NCI-H510A (cell line): ENCODE measurements around the gene PARD3.
"Not testable (repeated sequence)": the region's sequence is repeated elsewhere in the genome, so short reads cannot be mapped to it uniquely, and the experiment has no call there.

Source experiments
- DNase-seq: peaks from one replicate; lab custom pipeline; 2025; lab: John Stamatoyannopoulos, UW

PARD3 gene

DNA sequence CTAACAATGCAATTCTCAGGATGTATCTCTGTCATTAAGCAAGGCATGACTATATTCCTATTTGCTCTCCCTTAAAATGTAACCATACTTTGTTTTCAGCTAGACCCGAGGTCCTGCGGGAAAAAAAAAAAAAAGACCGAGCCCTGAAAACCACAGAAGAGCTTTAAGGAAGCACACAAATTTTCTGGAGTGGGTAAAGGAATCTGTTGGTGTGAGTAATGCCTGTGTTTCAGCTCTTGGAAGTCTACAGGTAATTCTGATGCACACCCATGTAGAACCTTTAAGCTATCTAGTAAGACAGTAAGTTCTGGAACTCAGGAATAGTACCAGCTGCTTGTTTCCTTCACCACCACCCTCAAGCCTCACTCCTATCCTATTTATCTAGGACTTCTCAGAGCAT is 351.1 kb downstream of the PARD3 start:
- no peak for DNase-seq

GRCh38 chr10:34462993-34463392 is 352.1 kb downstream of the PARD3 start:
- no peak for DNase-seq

- no peak for DNase-seq
Observed at GRCh38 chr10:34462056-34462455, 353.0 kb downstream of the PARD3 start.

- no peak for DNase-seq
Observed at GRCh38 chr10:34454590-34455261, 360.4 kb downstream of the PARD3 start.

GRCh38 chr10:34449836-34450235 is 365.3 kb downstream of the PARD3 start:
- no peak for DNase-seq

DNA sequence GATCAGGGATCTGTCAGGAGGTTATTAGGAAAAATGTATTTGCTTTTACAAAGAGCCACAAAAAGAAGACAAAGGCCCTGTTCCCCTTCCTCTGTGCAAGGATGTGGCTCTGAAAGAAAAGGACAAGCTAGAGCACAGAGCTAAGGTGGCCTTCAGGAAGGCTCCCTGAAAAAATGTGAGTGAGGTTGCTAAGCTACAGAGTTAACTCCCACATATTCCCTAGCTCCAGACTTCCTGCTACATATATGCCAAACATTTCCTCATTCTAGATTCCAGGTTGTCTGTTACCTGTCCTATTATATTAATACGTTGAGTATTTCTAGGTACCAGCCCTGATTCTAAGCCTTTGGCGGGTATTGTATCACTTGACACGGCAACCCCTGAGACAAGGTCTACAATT is 369.0 kb downstream of the PARD3 start:
- DNase-seq, result no peak

GRCh38 chr10:34444223-34445183 is 370.6 kb downstream of the PARD3 start:
- no peak for DNase-seq

DNA sequence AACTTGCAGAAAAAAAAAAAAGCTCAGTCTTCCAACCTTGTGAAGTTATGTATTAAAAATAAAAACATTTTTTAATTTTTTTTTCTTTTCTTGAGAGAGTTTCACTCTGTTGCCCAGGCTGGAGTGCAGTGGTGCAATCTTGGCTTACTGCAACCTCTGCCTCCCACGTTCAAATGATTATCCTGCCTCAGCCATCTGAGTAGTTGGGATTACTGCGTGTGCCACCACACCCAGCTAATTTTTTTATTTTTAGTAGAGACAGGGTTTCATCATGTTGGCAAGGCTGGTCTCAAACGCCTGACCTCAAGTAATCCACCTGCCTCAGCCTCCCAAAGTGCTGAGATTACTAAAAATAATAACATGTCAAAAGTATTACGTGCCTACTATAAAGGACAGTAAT is 375.7 kb downstream of the PARD3 start:
- DNase-seq, result not testable (repeated sequence)

- DNase-seq, result no peak
Observed at GRCh38 chr10:34438741-34439140, 376.4 kb downstream of the PARD3 start.

DNA sequence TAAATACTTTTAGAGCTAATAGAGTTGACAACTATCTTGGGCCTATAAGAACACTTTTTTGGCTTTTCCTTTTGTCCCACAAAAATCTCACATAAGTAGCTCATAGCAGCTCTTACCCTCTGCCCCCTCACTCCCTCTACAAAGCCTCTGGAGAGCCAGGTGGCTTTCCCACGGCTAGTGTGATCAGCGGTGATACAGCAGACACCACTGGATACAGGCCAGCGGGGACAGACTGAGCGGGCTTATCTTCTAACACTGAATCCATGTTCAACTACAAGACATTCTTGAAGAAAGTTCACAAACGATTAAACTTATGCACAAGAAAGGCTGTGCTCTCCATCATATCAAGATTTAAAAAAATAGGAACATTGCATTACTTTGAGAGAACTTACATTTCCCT is 377.2 kb downstream of the PARD3 start:
- no peak for DNase-seq

GRCh38 chr10:34434119-34434594 is 380.9 kb downstream of the PARD3 start:
- no peak for DNase-seq

DNA sequence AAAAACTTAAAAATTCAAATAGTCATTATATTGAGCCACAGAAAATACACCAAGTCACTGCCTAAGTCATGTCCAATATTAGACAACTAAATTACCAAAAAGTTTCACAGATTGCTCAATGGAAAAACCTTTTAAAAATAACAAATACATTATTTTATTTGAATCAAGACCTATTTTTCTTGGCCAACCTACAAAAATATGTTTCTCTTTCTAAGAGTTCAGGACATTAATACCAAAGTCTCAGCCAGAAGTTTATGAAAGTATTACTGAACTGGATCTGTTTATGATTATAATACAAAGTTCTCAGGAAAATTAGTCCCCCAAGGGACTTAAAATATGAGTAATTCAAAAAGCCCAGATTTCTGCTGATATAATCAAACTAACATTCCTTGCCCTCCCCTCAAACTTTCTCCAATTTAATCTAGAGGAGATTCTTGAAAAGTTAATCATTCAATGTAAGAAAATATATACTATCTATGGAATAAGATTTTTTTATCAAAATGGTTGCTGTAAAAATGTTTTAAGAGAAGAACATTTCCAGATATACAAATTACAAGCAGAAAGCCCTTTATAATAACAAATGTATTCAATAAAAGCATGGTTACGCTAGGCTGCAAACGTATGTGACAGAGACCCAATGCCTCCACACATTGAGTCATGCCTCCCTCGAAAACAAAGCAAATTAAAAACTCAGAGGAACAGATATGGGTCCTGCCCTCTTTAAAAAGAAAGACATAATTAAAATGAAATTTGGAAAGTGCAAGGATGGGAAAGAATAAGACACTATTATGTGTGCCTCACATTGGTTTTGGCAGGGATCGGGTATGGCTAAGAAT is 381.6 kb downstream of the PARD3 start:
- DNase-seq, result no peak

GRCh38 chr10:34432589-34432988 is 382.5 kb downstream of the PARD3 start:
- no peak for DNase-seq

DNA sequence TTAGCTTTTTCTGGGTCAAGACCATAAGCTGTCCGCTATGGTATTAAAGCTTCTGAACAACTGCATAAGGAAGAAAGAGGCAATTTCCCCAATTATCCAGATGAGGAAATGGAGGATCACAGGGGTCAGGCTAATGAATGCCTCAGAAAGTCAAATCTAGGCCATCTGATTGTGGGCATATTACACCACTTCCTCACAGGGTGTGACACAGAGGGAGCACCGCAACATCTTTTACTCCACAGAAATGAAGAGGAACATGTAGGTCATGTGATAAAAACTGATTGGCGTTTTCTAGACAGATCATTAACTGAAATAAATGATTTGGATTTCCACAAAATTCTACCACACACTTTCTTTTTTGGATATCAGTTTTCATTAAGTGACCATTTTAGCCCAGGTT is 384.4 kb downstream of the PARD3 start:
- no peak for DNase-seq

GRCh38 chr10:34428501-34428900 is 386.6 kb downstream of the PARD3 start:
- no peak for DNase-seq

DNA sequence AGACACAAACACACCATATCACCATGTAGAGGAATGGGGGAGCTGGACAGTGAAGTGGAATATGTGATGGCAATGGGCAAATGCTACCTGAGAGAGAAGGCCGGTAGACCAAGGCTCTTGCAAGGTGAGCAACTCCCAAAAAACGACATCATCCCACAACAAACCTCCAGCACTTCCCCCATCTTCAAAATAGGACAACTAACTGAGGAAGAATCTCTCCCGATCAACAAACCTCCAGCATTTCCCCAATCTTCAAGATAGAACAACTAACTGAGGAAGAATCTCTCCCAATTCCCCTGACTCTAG is 387.2 kb downstream of the PARD3 start:
- DNase-seq, result no peak

DNA sequence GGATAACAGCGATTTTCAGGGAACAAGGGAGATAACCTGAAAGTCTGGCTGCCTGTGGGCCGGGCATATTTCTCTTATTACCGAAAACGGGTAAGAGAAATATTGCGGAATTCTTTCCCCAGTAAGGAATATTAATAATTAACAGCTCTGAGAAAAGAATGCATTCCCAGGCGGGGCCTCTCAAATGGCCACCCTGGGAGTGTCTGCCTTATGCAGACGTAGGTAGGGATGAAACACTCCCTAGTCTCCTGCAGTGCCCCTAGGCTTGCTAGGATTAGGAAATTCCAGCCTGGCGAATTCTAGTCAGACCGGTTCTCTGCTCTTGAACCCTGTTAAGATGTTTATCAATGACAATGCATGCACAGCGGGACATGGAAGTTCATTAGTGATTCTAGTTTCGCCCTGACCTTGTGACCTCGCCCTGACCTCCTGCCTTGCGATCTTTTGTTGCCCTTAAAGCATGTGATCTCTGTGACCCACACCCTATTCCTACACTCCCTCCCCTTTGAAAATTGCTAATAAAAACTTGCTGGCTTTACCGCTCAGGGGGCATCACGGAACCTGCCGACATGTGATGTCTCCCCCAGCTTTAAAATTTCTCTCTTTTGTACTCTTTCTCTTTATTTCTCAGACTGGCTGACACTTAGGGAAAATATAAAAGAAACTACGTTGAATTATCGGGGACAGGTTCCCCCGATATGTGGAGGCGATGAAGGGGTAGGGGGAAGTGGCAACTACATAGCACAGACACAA is 387.8 kb downstream of the PARD3 start:
- peak; percentile 25 for DNase-seq

GRCh38 chr10:34426538-34427157 is 388.4 kb downstream of the PARD3 start:
- DNase-seq, result not testable (repeated sequence)

DNA sequence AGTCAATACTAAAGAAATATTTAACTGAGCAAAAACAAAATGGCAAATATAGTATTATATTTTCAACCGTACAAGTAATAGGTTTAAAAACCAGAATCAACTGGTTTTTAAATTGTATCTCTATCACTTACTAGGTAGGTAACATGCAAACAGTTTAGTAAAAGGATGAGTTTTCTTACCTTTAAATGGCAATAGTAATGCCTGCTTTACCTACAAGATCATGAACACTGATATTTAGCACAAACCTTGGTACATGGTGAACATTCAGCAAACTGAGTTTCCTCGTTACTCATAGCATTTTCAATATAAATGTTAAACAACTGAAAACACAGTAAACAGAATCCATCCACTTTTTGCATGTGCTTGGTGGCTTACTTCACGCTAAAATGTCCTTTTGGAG is 389.1 kb downstream of the PARD3 start:
- no peak for DNase-seq

DNA sequence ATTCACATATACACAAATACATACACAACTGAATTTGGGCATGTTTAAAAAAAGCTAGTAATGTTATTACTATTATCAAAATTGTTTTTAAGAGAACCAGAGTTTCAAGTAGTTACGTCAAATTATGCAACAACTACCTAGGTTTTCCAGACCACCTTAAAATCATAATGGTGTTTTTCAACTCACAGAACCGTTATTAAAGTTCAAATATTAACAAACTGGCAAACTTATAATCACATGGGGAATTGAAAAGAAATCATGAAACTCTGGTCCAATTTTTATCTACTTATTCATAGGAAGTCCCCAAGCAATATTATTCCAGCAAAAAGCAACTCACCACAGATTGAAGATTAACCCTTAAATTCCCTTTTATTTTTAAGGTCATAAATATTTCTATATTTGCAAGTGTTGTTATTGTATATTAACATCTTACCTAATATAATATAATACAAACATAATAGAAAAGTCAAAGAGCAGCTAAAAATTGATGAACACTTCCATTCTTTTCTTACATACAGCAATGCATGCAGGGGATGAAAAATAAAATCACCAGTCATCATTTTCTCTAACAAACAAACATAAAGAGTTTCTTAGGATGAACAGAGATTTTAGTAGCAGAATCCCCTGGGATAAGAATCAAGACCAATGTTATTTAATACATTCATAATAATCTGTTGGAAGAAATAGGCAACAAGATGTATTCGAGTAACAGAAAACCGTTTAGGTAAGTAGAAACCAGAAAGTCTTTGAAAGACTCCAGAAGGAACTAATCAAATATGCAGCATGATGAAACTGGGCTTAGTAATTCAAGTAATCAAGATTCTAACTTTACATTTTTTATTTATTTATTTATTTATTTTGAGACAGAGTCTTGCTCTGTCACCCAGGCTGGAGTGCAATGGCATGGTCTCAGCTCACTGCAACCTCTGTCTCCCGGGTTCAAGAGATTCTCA is 391.1 kb downstream of the PARD3 start:
- no peak for DNase-seq
